B cell (primary cell): ENCODE data around the gene BLM.

Experiments
- CTCF ChIP-seq: fragments of 200-600 bp; IDR thresholded peaks from one replicate; pipeline ENCODE4 v1.8.0; 2022; ENCODE audit warnings: antibody characterized with exemption, mild to moderate bottlenecking
- EZH2 ChIP-seq: IDR thresholded peaks from 2 replicates; pipeline ENCODE4 v1.6.1; 2012; ENCODE audit warnings: borderline replicate concordance, low read depth, mild to moderate bottlenecking, moderate library complexity, low read length; ENCODE audit not compliant: insufficient read depth, poor library complexity, severe bottlenecking

GRCh38 chr15:90711842-90712241 lies 5.3 kb upstream of the BLM start:
- TF ChIP-seq CTCF = no peak
- TF ChIP-seq EZH2 = no peak
